Epidermal melanocyte (primary cell): ENCODE data around the gene DNM3.

Source experiments
- DNase-seq: peaks from one replicate; pipeline ENCODE4 v3.0.0; 2011; ENCODE audit warnings: low spot score; ENCODE audit not compliant: insufficient read length

Gene DNM3

GRCh38 chr1:172390301-172390682 lies 549.0 kb downstream of the DNM3 start:
- DNase-seq, result no peak

- DNase-seq, result no peak
Measured at GRCh38 chr1:172390683-172391551, 549.6 kb downstream of the DNM3 start.

- no peak for DNase-seq
Measured at GRCh38 chr1:172391976-172392375, 550.7 kb downstream of the DNM3 start.

- DNase-seq, result no peak
Measured at GRCh38 chr1:172393354-172393753, 552.1 kb downstream of the DNM3 start.

GRCh38 chr1:172394141-172394751 lies 552.9 kb downstream of the DNM3 start:
- DNase-seq, result no peak

GRCh38 chr1:172394811-172395210 lies 553.5 kb downstream of the DNM3 start:
- no peak for DNase-seq

- DNase-seq, result no peak
Measured at GRCh38 chr1:172395576-172395975, 554.3 kb downstream of the DNM3 start.

GRCh38 chr1:172397221-172397620 lies 555.9 kb downstream of the DNM3 start:
- DNase-seq, result no peak

GRCh38 chr1:172397633-172398032 lies 556.3 kb downstream of the DNM3 start:
- DNase-seq, result no peak

- no peak for DNase-seq
Measured at GRCh38 chr1:172398193-172398592, 556.9 kb downstream of the DNM3 start.

GRCh38 chr1:172398970-172399755 lies 557.9 kb downstream of the DNM3 start:
- peak; percentile 81 for DNase-seq

- no peak for DNase-seq
Measured at GRCh38 chr1:172399756-172400721, 558.7 kb downstream of the DNM3 start.

- no peak for DNase-seq
Measured at GRCh38 chr1:172400722-172401105, 559.4 kb downstream of the DNM3 start.

- no peak for DNase-seq
Measured at GRCh38 chr1:172401477-172401876, 560.2 kb downstream of the DNM3 start.

- no peak for DNase-seq
Measured at GRCh38 chr1:172401892-172402291, 560.6 kb downstream of the DNM3 start.

- DNase-seq, result no peak
Measured at GRCh38 chr1:172402878-172403569, 561.7 kb downstream of the DNM3 start.

GRCh38 chr1:172404121-172404520 lies 562.8 kb downstream of the DNM3 start:
- no peak for DNase-seq

- no peak for DNase-seq
Measured at GRCh38 chr1:172405912-172406311, 564.6 kb downstream of the DNM3 start.

GRCh38 chr1:172406968-172407367 lies 565.7 kb downstream of the DNM3 start:
- DNase-seq, result no peak

GRCh38 chr1:172408958-172409357 lies 567.7 kb downstream of the DNM3 start:
- DNase-seq, result no peak
